Prostate gland (tissue), 2 donors: Measurements from ENCODE around the gene SRM.

ENCODE experiments used
- POLR2AphosphoS5 ChIP-seq: sonication (generic); formaldehyde crosslinking; IDR thresholded peaks from one replicate; pipeline ENCODE4 v1.6.1; 2017; ENCODE audit warnings: antibody characterized with exemption
- TF ChIP-seq, protein P1 (sequence below), 4 experiments: fragments of 200-600 bp in 2 of 4; fragments of 450-650 bp in 2 of 4; sonication (generic) in 2 of 4; IDR thresholded peaks; 1 replicate in 3 of 4; 2 replicates in 1 of 4; pipeline ENCODE4 v1.5.1; 2016 to 2019; ENCODE audit warnings: antibody characterized with exemption in 4 of 4, mild to moderate bottlenecking in 2 of 4, moderate library complexity in 2 of 4

- no peak for TF ChIP-seq POLR2AphosphoS5
- TF ChIP-seq, protein P1, sequence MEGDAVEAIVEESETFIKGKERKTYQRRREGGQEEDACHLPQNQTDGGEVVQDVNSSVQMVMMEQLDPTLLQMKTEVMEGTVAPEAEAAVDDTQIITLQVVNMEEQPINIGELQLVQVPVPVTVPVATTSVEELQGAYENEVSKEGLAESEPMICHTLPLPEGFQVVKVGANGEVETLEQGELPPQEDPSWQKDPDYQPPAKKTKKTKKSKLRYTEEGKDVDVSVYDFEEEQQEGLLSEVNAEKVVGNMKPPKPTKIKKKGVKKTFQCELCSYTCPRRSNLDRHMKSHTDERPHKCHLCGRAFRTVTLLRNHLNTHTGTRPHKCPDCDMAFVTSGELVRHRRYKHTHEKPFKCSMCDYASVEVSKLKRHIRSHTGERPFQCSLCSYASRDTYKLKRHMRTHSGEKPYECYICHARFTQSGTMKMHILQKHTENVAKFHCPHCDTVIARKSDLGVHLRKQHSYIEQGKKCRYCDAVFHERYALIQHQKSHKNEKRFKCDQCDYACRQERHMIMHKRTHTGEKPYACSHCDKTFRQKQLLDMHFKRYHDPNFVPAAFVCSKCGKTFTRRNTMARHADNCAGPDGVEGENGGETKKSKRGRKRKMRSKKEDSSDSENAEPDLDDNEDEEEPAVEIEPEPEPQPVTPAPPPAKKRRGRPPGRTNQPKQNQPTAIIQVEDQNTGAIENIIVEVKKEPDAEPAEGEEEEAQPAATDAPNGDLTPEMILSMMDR (IDR thresholded peaks at IDR 0.05), result no peak
Observed at GRCh38 chr1:11025618-11026017, 34.2 kb downstream of the SRM start.
